ENCODE measurements around the gene CERCAM. TPM values are rescaled to one million over a fixed set of nuclear protein-coding genes. Genes with fewer than 3 reads are reported as not detected.

Gene CERCAM
- polyA plus RNA-seq, 1 donor from 2014 or later: 1.1 TPM

GRCh38 chr9:128382261-128382660 is 38.4 kb upstream of the CERCAM start:
- H3K36me3 ChIP-seq (ENCODE audit: insufficient read depth, low read length): no peaks in the 10 kb centered on the region
- no peaks in the 10 kb centered on the region for H3K27me3 ChIP-seq (ENCODE audit: insufficient read depth, low read depth, low read length)
- no peaks in the 10 kb centered on the region for H4K20me1 ChIP-seq (ENCODE audit: insufficient read depth)
- TF ChIP-seq SMC3 (conservative IDR thresholded peaks at IDR 0.05; ENCODE audit: poor library complexity) (no peak), TAF1 (IDR thresholded peaks at IDR 0.05; ENCODE audit: low read depth) (no peak), EP300 (conservative IDR thresholded peaks at IDR 0.05; ENCODE audit: poor library complexity, severe bottlenecking) (no peak), REST (IDR thresholded peaks at IDR 0.05; ENCODE audit: borderline replicate concordance) (no peak), CTCF (IDR thresholded peaks at IDR 0.05; ENCODE audit: poor library complexity, severe bottlenecking) (no peak), EZH2 (IDR thresholded peaks at IDR 0.05; ENCODE audit: borderline replicate concordance, insufficient read depth, low read length, poor library complexity, severe bottlenecking) (no peak), RAD21 (conservative IDR thresholded peaks at IDR 0.05) (no peak), MXI1 (conservative IDR thresholded peaks at IDR 0.05; ENCODE audit: poor library complexity, severe bottlenecking) (no peak), POLR2AphosphoS5 (IDR thresholded peaks at IDR 0.05) (no peak)
- no peaks in the 10 kb centered on the region for H3K79me2 ChIP-seq (replicated peaks; ENCODE audit: insufficient read depth, low read length)
- H3K9me3 ChIP-seq (ENCODE audit: low read length): no peaks in the 10 kb centered on the region
- no peak overlapping the region for H2AFZ ChIP-seq (ENCODE audit: low read depth, low read length)
- H3K9ac ChIP-seq (ENCODE audit: low read length): no peak overlapping the region
- H3K9me2 ChIP-seq (ENCODE audit: insufficient read depth, low read length): no peaks in the 10 kb centered on the region
- no peak overlapping the region for H3K4me3 ChIP-seq (ENCODE audit: low read length)
- no peaks in the 10 kb centered on the region for H3F3A ChIP-seq (ENCODE audit: insufficient read depth, low read length, poor library complexity, severe bottlenecking)
- H3K4me2 ChIP-seq (ENCODE audit: low read length): no peak overlapping the region
- H3K27ac ChIP-seq (ENCODE audit: low read length): no peak overlapping the region

GRCh38 chr9:128383007-128383753 is 37.5 kb upstream of the CERCAM start:
- no peaks in the 10 kb centered on the region for H3K27me3 ChIP-seq (ENCODE audit: insufficient read depth, low read depth, low read length)
- H3K4me3 ChIP-seq (ENCODE audit: low read length): no peak overlapping the region
- H3K36me3 ChIP-seq (ENCODE audit: insufficient read depth, low read length): no peaks in the 10 kb centered on the region

More at GRCh38 chr9:128383007-128383753, 37.5 kb upstream of the CERCAM start:
- Histone ChIP-seq H3K4me2 (ENCODE audit: low read length) (no peak overlapping the region), H3K27ac (ENCODE audit: low read length) (no peak overlapping the region), H3K79me2 (replicated peaks; ENCODE audit: insufficient read depth, low read length) (no peaks in the 10 kb centered on the region), H2AFZ (ENCODE audit: low read depth, low read length) (no peak overlapping the region), H3F3A (ENCODE audit: insufficient read depth, low read length, poor library complexity, severe bottlenecking) (no peaks in the 10 kb centered on the region), H3K9me2 (ENCODE audit: insufficient read depth, low read length) (no peaks in the 10 kb centered on the region), H3K9ac (ENCODE audit: low read length) (no peak overlapping the region), H4K20me1 (ENCODE audit: insufficient read depth) (no peaks in the 10 kb centered on the region), H3K9me3 (ENCODE audit: low read length) (no peaks in the 10 kb centered on the region)
- TF ChIP-seq POLR2AphosphoS5 (IDR thresholded peaks at IDR 0.05) (no peak), MXI1 (conservative IDR thresholded peaks at IDR 0.05; ENCODE audit: poor library complexity, severe bottlenecking) (no peak), EZH2 (IDR thresholded peaks at IDR 0.05; ENCODE audit: borderline replicate concordance, insufficient read depth, low read length, poor library complexity, severe bottlenecking) (no peak), REST (IDR thresholded peaks at IDR 0.05; ENCODE audit: borderline replicate concordance) (no peak), RAD21 (conservative IDR thresholded peaks at IDR 0.05) (no peak), TAF1 (IDR thresholded peaks at IDR 0.05; ENCODE audit: low read depth) (no peak), CTCF (IDR thresholded peaks at IDR 0.05; ENCODE audit: poor library complexity, severe bottlenecking) (no peak), EP300 (conservative IDR thresholded peaks at IDR 0.05; ENCODE audit: poor library complexity, severe bottlenecking) (no peak), SMC3 (conservative IDR thresholded peaks at IDR 0.05; ENCODE audit: poor library complexity) (no peak)
